K562 treated with DMSO at 1 percent for 48 hours (cell line): ENCODE results near the gene LASP1. TPM values are rescaled to one million over a fixed set of nuclear protein-coding genes. Genes with fewer than 3 reads are reported as not detected.

Experiments
- total RNA-seq: library from RNA; unstranded; fragments of 300-600 nt; gene quantifications from 2 replicates; pipeline ENCODE4 v1.2.3, GENCODE V29; 2022; ENCODE audit warnings: low replicate concordance; ENCODE audit errors: extremely low read depth

LASP1 gene
- not detected in 2 replicates for total RNA-seq

GRCh38 chr17:38869526-38870258 lies at the start of gene LASP1:
Gene LASP1 (plus strand): TSS chr17:38870058. CDS start chr17:38870190, 132 bp downstream.

GRCh38 chr17:38824899-38825761 lies 44.7 kb upstream of the LASP1 start, which contains the start of gene CWC25:
Gene CWC25 (minus strand): TSS chr17:38825321. CDS start chr17:38825183, 138 bp downstream.

GRCh38 chr17:38853292-38854219 lies 16.3 kb upstream of the LASP1 start, which contains the start of gene RPL23:
Gene RPL23 (minus strand): TSS chr17:38853721. CDS start chr17:38853710, 11 bp downstream.

GRCh38 chr17:38925263-38925995 lies 55.6 kb downstream of the LASP1 start, which contains the start of gene LASP1NB:
Gene LASP1NB (plus strand): TSS chr17:38925614.

DNA sequence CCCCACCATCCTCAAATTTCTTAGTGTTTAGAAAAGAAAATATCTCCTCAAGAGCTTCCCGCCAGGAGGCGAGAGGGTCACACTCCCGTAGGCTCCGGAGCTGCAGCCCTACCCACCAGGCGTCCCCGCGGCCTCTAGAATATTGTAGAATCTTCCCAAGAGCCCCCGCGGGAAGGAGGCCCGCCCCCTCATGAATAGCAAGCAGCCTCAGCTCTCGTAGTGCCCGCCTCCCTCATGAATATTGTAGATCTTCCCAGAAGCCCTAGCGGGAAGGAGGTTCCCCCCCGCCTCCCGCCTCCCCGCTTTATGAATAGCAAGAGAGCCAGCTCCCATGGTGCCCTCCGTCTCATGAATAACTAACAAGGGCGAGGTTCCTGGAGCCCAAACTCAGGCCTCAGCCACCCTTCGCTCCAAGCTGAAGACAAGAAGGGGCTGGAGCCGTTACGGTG lies 97.5 kb downstream of the LASP1 start, which contains the start of gene FBXO47:
Gene FBXO47, minus strand, starts transcription at position 114 of the 449 bp plus-strand sequence. CDS start 4,378 bp downstream, outside the sequence.

Other genes starting within 250 kb of the LASP1 start
- gene EPOP, start 195.1 kb upstream of the LASP1 start, total RNA-seq = not detected in 2 replicates
- gene MLLT6, start 164.8 kb upstream of the LASP1 start, total RNA-seq = 113 TPM in 1 of 2 replicates, not detected in the other
- gene CISD3, start 139.7 kb upstream of the LASP1 start, total RNA-seq = not detected in 2 replicates
- gene PCGF2, start 121.7 kb upstream of the LASP1 start, total RNA-seq = not detected in 2 replicates
- 1,392 TPM in 1 of 2 replicates, not detected in the other for gene PSMB3, start 117.3 kb upstream of the LASP1 start, total RNA-seq
- gene PIP4K2B, start 70.5 kb upstream of the LASP1 start, total RNA-seq = not detected in 2 replicates
- gene CWC25, start 44.7 kb upstream of the LASP1 start, total RNA-seq = not detected in 2 replicates
- 2,930 TPM in 1 of 2 replicates, not detected in the other for gene RPL23, start 16.3 kb upstream of the LASP1 start, total RNA-seq
- not detected in 2 replicates for gene FBXO47, start 97.3 kb downstream of the LASP1 start, total RNA-seq